Activated naive CD8-positive, alpha-beta T cell treated with anti-CD3 and anti-CD28 coated beads, Interleukin-2, amount 10 ng/mL, durations not matched to agents 7 days and 5 days (primary cell): ENCODE results near the gene THSD4. TPM values are rescaled to one million over a fixed set of nuclear protein-coding genes. Genes with fewer than 3 reads are reported as not detected.

Experiments used
- ATAC-seq: fragments of 150-1000 bp; cut with Tn5 transposase; one replicate; pipeline ENCODE4 v1.10.0; 2021; ENCODE audit warnings: low read depth, moderate library complexity
- POLR2A ChIA-PET: fragments of 350-600 bp; sonication (Branson Sonifier 250); formaldehyde crosslinking; loops from one replicate; lab custom pipeline; 2021; ENCODE audit warnings: antibody characterized with exemption; lab: Charles Lee
- DNase-seq: peaks from one replicate; pipeline ENCODE4 v3.0.0; 2021
- H3K27ac Mint-ChIP-seq: one replicate; pipeline ENCODE4 v1.8.0; 2022; ENCODE audit warnings: mild to moderate bottlenecking, mixed read lengths
- H3K27me3 Mint-ChIP-seq: one replicate; pipeline ENCODE4 v1.8.0; 2022; ENCODE audit warnings: mild to moderate bottlenecking, moderate library complexity, mixed read lengths
- H3K36me3 Mint-ChIP-seq: one replicate; pipeline ENCODE4 v1.8.0; 2021; ENCODE audit warnings: mild to moderate bottlenecking, mixed read lengths
- H3K4me1 Mint-ChIP-seq: one replicate; pipeline ENCODE4 v1.8.0; 2021; ENCODE audit warnings: mixed read lengths
- H3K4me3 Mint-ChIP-seq: one replicate; pipeline ENCODE4 v1.8.0; 2022; ENCODE audit warnings: mild to moderate bottlenecking, moderate library complexity, mixed read lengths
- H3K9me3 Mint-ChIP-seq: one replicate; pipeline ENCODE4 v1.8.0; 2021; ENCODE audit warnings: mixed read lengths
- total RNA-seq, 2 experiments: library from RNA; stranded (reverse); gene quantifications; one replicate each; pipeline ENCODE4 v1.2.3, GENCODE V29; 2021

The THSD4 gene
- total RNA-seq, 2 experiments from 2014 or later: not detected

GRCh38 chr15:71565006-71565405 lies 449.7 kb downstream of the THSD4 start:
- Mint-ChIP-seq H3K4me3 (no peak overlapping the region), H3K9me3 (no peaks in the 10 kb centered on the region), H3K27me3 (peaks cover 3% of the 10 kb centered on the region), H3K4me1 (no peaks in the 10 kb centered on the region), H3K36me3 (no peaks in the 10 kb centered on the region), H3K27ac (no peak overlapping the region)
- no peak for ATAC-seq
- POLR2A ChIA-PET: no interaction called here
- DNase-seq: no peak

- H3K27me3 Mint-ChIP-seq: peaks cover 3% of the 10 kb centered on the region
- H3K27ac Mint-ChIP-seq: no peak overlapping the region
- ATAC-seq (no peak), DNase-seq (no peak)
- no peaks in the 10 kb centered on the region for H3K36me3 Mint-ChIP-seq
- POLR2A ChIA-PET: no interaction called here
- H3K4me1 Mint-ChIP-seq: no peaks in the 10 kb centered on the region
- H3K4me3 Mint-ChIP-seq: no peak overlapping the region
- no peaks in the 10 kb centered on the region for H3K9me3 Mint-ChIP-seq
Measured at GRCh38 chr15:71565631-71566160, 450.4 kb downstream of the THSD4 start.

DNA sequence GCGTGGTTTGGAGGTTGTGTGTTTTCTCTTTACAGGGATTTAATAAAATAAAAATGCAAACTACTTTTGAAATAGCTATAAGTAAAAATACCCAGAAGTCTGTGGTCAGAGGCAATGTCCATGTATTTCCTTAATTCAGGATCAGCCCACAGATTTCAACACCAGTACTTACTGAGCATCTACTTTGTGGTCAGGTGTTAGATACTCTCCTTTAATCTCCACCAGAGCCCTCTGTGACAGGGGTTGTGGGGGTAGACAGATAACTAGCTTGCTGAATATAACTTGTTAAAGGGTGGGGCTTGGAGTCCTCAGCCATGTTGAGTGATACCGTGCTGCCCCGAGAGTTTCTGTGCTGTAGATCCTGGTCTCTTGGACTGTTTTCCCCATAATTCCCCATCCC lies 451.0 kb downstream of the THSD4 start:
- no peak for ATAC-seq
- Mint-ChIP-seq H3K36me3 (no peaks in the 10 kb centered on the region), H3K4me3 (no peak overlapping the region), H3K27me3 (peaks cover 3% of the 10 kb centered on the region), H3K9me3 (no peaks in the 10 kb centered on the region), H3K27ac (no peak overlapping the region), H3K4me1 (no peaks in the 10 kb centered on the region)
- POLR2A ChIA-PET: no interaction called here
- DNase-seq: no peak

GRCh38 chr15:71567173-71567572 lies 451.9 kb downstream of the THSD4 start:
- POLR2A ChIA-PET: no interaction called here

DNA sequence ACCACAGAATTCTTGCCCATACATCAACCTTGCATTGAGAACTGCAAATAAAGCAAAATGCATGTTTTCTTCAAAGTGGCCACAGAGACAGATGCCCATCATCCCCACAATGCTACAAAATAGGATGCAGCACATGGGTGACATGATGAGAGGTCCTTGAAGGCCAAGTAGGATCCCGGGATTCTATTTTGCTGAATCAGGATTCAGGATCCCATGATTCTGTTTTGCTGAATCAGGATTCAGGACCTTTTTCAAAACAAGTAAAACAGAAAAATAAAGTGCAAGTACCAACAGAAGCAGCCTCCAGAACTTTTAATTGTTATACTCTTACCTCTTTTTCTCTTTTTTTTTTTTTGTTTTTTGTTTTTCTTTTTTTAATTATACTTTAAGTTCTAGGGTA lies 453.0 kb downstream of the THSD4 start:
- Mint-ChIP-seq H3K9me3 (no peaks in the 10 kb centered on the region), H3K27me3 (peaks cover 3% of the 10 kb centered on the region), H3K4me3 (no peak overlapping the region), H3K27ac (no peak overlapping the region), H3K36me3 (no peaks in the 10 kb centered on the region), H3K4me1 (no peaks in the 10 kb centered on the region)
- DNase-seq (no peak), ATAC-seq (no peak)
- POLR2A ChIA-PET: no interaction called here

More at GRCh38 chr15:71567173-71567572, 451.9 kb downstream of the THSD4 start:
- ATAC-seq: no peak
- no peaks in the 10 kb centered on the region for H3K36me3 Mint-ChIP-seq
- H3K27ac Mint-ChIP-seq: no peak overlapping the region
- peaks cover 3% of the 10 kb centered on the region for H3K27me3 Mint-ChIP-seq
- H3K9me3 Mint-ChIP-seq: no peaks in the 10 kb centered on the region
- no peaks in the 10 kb centered on the region for H3K4me1 Mint-ChIP-seq
- DNase-seq: no peak
- no peak overlapping the region for H3K4me3 Mint-ChIP-seq

GRCh38 chr15:71570736-71571135 lies 455.5 kb downstream of the THSD4 start:
- Mint-ChIP-seq H3K9me3 (no peaks in the 10 kb centered on the region), H3K27me3 (peaks cover 3% of the 10 kb centered on the region), H3K4me3 (no peak overlapping the region), H3K36me3 (no peaks in the 10 kb centered on the region), H3K27ac (no peak overlapping the region), H3K4me1 (no peaks in the 10 kb centered on the region)
- ATAC-seq (no peak), DNase-seq (no peak)
- POLR2A ChIA-PET: no interaction called here

DNA sequence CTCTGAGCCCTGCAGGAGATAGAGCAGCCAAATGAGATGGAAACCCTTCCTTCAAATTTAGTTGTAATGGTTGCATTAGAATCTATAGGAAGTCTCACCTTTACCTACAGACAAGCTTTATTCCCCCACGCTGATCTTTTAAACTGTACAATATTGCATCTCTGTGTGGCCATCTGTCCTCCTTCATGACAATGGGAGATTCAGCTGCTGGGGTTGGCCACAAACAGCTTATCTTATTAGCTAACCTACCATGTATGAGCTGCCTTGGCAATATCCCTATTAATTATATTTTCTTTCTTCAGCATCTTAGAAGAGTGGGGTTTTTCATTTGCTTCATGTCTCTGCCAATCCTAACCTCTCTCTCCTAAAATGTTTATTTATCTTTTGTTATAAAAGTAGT lies 456.4 kb downstream of the THSD4 start:
- DNase-seq (no peak), ATAC-seq (no peak)
- H3K27ac Mint-ChIP-seq: no peak overlapping the region
- no peak overlapping the region for H3K4me3 Mint-ChIP-seq
- POLR2A ChIA-PET: no interaction called here
- peaks cover 3% of the 10 kb centered on the region for H3K27me3 Mint-ChIP-seq
- H3K4me1 Mint-ChIP-seq: no peaks in the 10 kb centered on the region
- H3K36me3 Mint-ChIP-seq: no peaks in the 10 kb centered on the region
- H3K9me3 Mint-ChIP-seq: no peaks in the 10 kb centered on the region

- H3K9me3 Mint-ChIP-seq: no peaks in the 10 kb centered on the region
- H3K4me3 Mint-ChIP-seq: no peak overlapping the region
- H3K27ac Mint-ChIP-seq: no peak overlapping the region
- H3K27me3 Mint-ChIP-seq: peaks cover 3% of the 10 kb centered on the region
- ATAC-seq (no peak), DNase-seq (no peak)
- H3K4me1 Mint-ChIP-seq: no peaks in the 10 kb centered on the region
- POLR2A ChIA-PET: no interaction called here
- no peaks in the 10 kb centered on the region for H3K36me3 Mint-ChIP-seq
Measured at GRCh38 chr15:71572452-71573053, 457.3 kb downstream of the THSD4 start.

- Mint-ChIP-seq H3K27me3 (peaks cover 5% of the 10 kb centered on the region), H3K9me3 (no peaks in the 10 kb centered on the region), H3K27ac (no peak overlapping the region), H3K4me3 (no peak overlapping the region), H3K36me3 (no peaks in the 10 kb centered on the region), H3K4me1 (no peaks in the 10 kb centered on the region)
- ATAC-seq (no peak), DNase-seq (no peak)
- POLR2A ChIA-PET: no interaction called here
Measured at GRCh38 chr15:71573599-71573998, 458.3 kb downstream of the THSD4 start.

DNA sequence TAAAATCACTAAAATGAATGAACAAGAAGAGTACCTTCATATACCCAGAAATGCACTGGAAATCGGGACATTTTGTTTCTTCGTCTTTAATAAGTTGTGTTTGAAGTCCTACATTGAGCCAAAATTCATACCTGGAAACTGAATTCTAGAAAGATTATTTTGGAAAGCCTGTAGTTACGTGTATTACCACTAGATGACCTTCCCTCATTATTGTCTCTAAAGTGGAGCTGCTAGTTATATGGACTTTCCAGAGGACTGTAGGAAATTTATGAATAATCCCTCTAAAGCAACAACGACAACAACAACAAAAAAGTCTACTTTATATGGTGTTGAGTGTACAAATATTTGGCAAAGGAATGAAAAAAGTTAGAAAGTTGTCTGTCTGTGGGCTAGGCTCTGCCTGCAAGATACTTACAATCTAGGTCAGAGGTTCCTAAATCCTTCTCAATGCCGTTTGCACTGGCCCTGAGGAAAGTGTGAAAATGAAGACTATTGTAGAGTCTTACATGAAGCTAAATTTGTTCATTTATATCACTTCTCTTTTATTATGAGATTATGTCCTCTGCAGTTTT lies 460.3 kb downstream of the THSD4 start:
- no peaks in the 10 kb centered on the region for H3K4me1 Mint-ChIP-seq
- H3K27ac Mint-ChIP-seq: no peak overlapping the region
- H3K36me3 Mint-ChIP-seq: no peaks in the 10 kb centered on the region
- peaks cover 2% of the 10 kb centered on the region for H3K27me3 Mint-ChIP-seq
- ATAC-seq: no peak
- no peaks in the 10 kb centered on the region for H3K9me3 Mint-ChIP-seq
- H3K4me3 Mint-ChIP-seq: no peak overlapping the region
- POLR2A ChIA-PET: no interaction called here
- DNase-seq: no peak

GRCh38 chr15:71577071-71577470 lies 461.8 kb downstream of the THSD4 start:
- no peaks in the 10 kb centered on the region for H3K36me3 Mint-ChIP-seq
- no peak overlapping the region for H3K27ac Mint-ChIP-seq
- H3K27me3 Mint-ChIP-seq: peaks cover 2% of the 10 kb centered on the region
- H3K4me1 Mint-ChIP-seq: no peaks in the 10 kb centered on the region
- POLR2A ChIA-PET: no interaction called here
- DNase-seq (no peak), ATAC-seq (no peak)
- no peak overlapping the region for H3K4me3 Mint-ChIP-seq
- no peaks in the 10 kb centered on the region for H3K9me3 Mint-ChIP-seq

DNA sequence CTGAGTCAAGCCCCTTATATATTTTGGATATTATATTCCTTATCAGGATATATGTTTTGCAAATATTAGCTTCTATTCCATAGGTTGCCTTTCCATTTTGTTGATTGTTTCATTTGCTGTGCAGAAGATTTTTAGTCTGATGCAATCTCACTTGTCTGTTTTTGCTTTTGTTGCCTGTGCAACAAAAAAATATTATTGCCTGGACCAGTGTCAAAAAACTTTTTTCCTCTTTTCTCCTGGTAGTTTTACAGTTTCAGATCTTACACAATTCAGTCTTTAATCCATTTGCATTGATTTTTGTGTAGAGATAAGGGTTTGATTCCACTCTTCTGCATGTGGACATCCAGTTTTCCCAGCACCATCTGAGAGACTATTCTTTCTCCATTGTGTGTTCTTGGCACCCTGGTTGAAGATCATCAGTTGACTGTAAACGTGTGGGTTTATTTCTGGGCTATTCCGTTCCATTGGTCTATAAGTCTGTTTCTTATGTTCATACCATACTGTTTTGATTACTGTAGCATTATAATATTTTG lies 466.2 kb downstream of the THSD4 start:
- no peak overlapping the region for H3K27ac Mint-ChIP-seq
- POLR2A ChIA-PET: no interaction called here
- ATAC-seq (no peak), DNase-seq (no peak)
- no peaks in the 10 kb centered on the region for H3K36me3 Mint-ChIP-seq
- no peaks in the 10 kb centered on the region for H3K4me1 Mint-ChIP-seq
- H3K27me3 Mint-ChIP-seq: peaks cover 9% of the 10 kb centered on the region
- peaks cover 3% of the 10 kb centered on the region for H3K9me3 Mint-ChIP-seq
- H3K4me3 Mint-ChIP-seq: no peak overlapping the region

DNA sequence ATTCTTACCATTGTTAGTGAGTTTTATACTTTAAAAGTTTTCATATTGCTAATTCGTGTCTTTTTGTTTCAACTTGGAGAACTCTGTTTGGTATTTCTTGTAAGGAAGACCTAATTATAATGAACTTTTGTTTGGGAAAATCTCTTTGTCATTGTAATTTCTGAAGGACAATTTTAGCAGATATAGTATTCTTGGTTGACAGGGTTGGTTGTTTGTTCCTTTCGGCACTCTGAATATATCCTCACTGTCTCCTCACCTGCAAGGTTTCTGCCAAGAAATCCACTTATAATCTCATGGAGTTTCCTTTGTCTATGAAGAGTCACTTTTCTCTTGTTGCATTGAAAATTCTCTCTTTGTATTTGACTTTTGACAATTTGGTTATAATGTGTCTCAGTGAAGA lies 469.9 kb downstream of the THSD4 start:
- no peak for DNase-seq
- Mint-ChIP-seq H3K27me3 (peaks cover 7% of the 10 kb centered on the region), H3K4me1 (no peaks in the 10 kb centered on the region), H3K9me3 (peaks cover 3% of the 10 kb centered on the region), H3K27ac (no peak overlapping the region), H3K36me3 (no peaks in the 10 kb centered on the region), H3K4me3 (no peak overlapping the region)
- POLR2A ChIA-PET: no interaction called here
- no peak for ATAC-seq

DNA sequence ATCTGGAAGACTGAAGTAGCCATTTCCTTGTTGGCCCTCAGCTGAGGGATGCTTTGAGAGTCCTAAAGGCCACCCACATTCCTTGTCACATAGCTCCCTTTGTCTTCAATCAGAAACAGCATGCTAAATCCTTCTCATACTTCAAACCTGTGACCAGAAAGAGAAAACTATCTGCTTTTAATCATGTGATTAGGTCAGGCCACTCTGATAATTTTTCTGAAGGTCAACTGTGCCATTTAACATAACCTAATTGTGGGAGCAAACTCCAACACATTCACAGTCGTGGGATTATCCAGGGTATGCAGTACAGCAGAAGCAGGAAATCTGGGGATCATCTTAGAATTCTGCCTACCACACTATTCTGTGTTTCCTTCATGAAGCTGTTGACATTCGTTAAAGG lies 471.2 kb downstream of the THSD4 start:
- Mint-ChIP-seq H3K4me1 (no peaks in the 10 kb centered on the region), H3K27ac (no peak overlapping the region), H3K36me3 (no peaks in the 10 kb centered on the region), H3K4me3 (no peak overlapping the region), H3K27me3 (peaks cover 7% of the 10 kb centered on the region), H3K9me3 (peaks cover 3% of the 10 kb centered on the region)
- DNase-seq (no peak), ATAC-seq (no peak)
- POLR2A ChIA-PET: no interaction called here
